ENCODE results near the gene PLVAP.

DNA sequence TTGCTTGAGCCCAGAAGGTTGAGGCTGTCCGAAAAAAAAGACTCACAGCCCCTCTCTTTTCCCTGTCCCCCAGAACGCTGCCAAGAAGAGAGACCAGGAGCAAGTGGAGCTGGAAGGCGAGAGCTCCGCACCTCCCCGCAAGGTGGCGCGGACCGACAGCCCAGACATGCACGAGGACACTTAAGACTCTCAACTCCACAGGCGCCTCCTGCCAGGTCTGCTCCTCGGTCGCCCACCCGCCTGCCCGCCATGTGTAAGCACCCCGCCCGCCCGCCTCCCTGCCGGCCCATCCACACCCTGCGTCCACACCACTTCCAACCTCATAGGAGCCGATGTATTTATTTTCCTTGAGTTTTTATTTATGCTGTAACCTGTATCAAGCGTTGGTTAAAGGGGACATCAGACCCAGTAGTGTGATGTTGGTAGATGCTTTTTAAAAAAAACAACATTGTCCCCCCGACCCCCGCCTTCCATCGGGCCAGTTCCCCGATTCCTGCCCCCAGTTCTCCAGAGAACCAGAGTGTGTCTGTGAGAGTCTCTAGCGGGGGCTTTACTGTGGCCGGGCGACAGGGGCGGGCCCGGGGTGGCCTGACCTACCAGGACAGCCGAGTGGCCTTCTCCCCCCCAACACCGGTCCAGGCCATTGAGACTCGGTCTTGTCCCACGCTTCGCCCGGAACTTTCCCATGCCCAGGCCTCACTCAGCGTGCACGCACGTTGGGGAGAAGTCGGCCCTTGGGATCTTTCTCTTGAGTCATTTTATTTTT is 57.5 kb downstream of the PLVAP start:
- TF ChIP-seq POLR2AphosphoS5 (IDR thresholded peaks at IDR 0.05; ENCODE audit: low read depth, low read length) (no peak), TAF1 (IDR thresholded peaks at IDR 0.05; ENCODE audit: borderline replicate concordance, insufficient read depth, low read length) (no peak), SIN3A (IDR thresholded peaks at IDR 0.05; ENCODE audit: borderline replicate concordance, insufficient read depth, low read length) (no peak)
